SK-MEL-5 (cell line): ENCODE measurements around the gene FAM237A. TPM values are rescaled to one million over a fixed set of nuclear protein-coding genes. Genes with fewer than 3 reads are reported as not detected.

Source experiments
- DNase-seq: peaks from one replicate; pipeline ENCODE4 v3.0.0-alpha.2; 2016; ENCODE audit warnings: low read depth, low spot score
- in situ Hi-C: cut with HindIII; loops from 2 replicates; pipeline ENCODE4 v1.10.0; 2016; ENCODE audit warnings: low sequenced_read_pairs, high pct_unique_total_duplicates, low pct_unique_long_range_greater_than_20kb
- polyA plus RNA-seq, 2 experiments: library from polyadenylated mRNA; depleted of rRNA; stranded (reverse); fragments of >200 nt; gene quantifications; 2 replicates each; pipeline ENCODE4 v1.2.3, GENCODE V29; 2015
- total RNA-seq: library from RNA; depleted of rRNA; stranded (reverse); fragments of >200 nt; shearing (Covaris generic); gene quantifications from 2 replicates; pipeline ENCODE4 v1.2.3, GENCODE V29; 2014; rRNA removed

Gene FAM237A
- not detected in 2 replicates for total RNA-seq
- not detected in 2 replicates for polyA plus RNA-seq (2015; cell fraction: cytosol; rRNA removed)
- polyA plus RNA-seq (2015; cell fraction: nucleus; rRNA removed): not detected in 2 replicates

- in situ Hi-C loops: no loop called here
- peak; percentile 53 for DNase-seq
Observed at GRCh38 chr2:206642075-206643025, at the start of gene FAM237A. FAM237A (plus strand) TSS chr2:206642487; CDS start chr2:206644237, 1,750 bp downstream.

GRCh38 chr2:206597717-206598218, 44.5 kb upstream of the FAM237A start:
- in situ Hi-C loops: no loop called here
- DNase-seq: no peak

GRCh38 chr2:206603243-206603642, 39.0 kb upstream of the FAM237A start:
- no peak for DNase-seq
- in situ Hi-C loops: no loop called here

GRCh38 chr2:206610451-206610850, 31.8 kb upstream of the FAM237A start:
- in situ Hi-C loops: no loop called here
- DNase-seq: no peak

- DNase-seq: no peak
- in situ Hi-C loops: no loop called here
Observed at GRCh38 chr2:206611191-206611590, 31.1 kb upstream of the FAM237A start.

- in situ Hi-C loops: no loop called here
- no peak for DNase-seq
Observed at GRCh38 chr2:206611736-206612135, 30.6 kb upstream of the FAM237A start.

- no peak for DNase-seq
Observed at GRCh38 chr2:206614811-206615210, 27.5 kb upstream of the FAM237A start.

GRCh38 chr2:206615417-206616089, 26.7 kb upstream of the FAM237A start:
- in situ Hi-C loops: no loop called here
- DNase-seq: no peak

More at GRCh38 chr2:206614811-206615210, 27.5 kb upstream of the FAM237A start:
- in situ Hi-C loops: no loop called here

GRCh38 chr2:206616151-206616550, 26.1 kb upstream of the FAM237A start:
- no peak for DNase-seq
- in situ Hi-C loops: no loop called here

GRCh38 chr2:206619011-206619410, 23.3 kb upstream of the FAM237A start:
- DNase-seq: no peak
- in situ Hi-C loops: no loop called here

GRCh38 chr2:206626108-206626507, 16.2 kb upstream of the FAM237A start:
- DNase-seq: no peak
- in situ Hi-C loops: no loop called here

GRCh38 chr2:206627632-206628031, 14.7 kb upstream of the FAM237A start:
- in situ Hi-C loops: no loop called here
- DNase-seq: no peak

GRCh38 chr2:206631340-206631739, 10.9 kb upstream of the FAM237A start:
- DNase-seq: no peak
- in situ Hi-C loops: no loop called here

- in situ Hi-C loops: no loop called here
Observed at GRCh38 chr2:206635015-206635414, 7.3 kb upstream of the FAM237A start.

GRCh38 chr2:206639636-206640035, 2.7 kb upstream of the FAM237A start:
- DNase-seq: no peak
- in situ Hi-C loops: no loop called here

More at GRCh38 chr2:206635015-206635414, 7.3 kb upstream of the FAM237A start:
- no peak for DNase-seq

- DNase-seq: no peak
- in situ Hi-C loops: no loop called here
Observed at GRCh38 chr2:206641226-206641625, 1.1 kb upstream of the FAM237A start.

GRCh38 chr2:206647985-206648384, 5.7 kb downstream of the FAM237A start:
- in situ Hi-C loops: no loop called here
- no peak for DNase-seq

GRCh38 chr2:206657087-206657486, 14.8 kb downstream of the FAM237A start:
- in situ Hi-C loops: no loop called here
- no peak for DNase-seq
